Liver (tissue), 9 donors: Measurements from ENCODE around the gene SPCS3. TPM values are rescaled to one million over a fixed set of nuclear protein-coding genes. Genes with fewer than 3 reads are reported as not detected.

Experiments used
- DNase-seq: peaks from one replicate; pipeline ENCODE4 v3.0.0-alpha.2; 2017; ENCODE audit warnings: low spot score
- H3K27ac ChIP-seq, 2 donors: one replicate each; pipeline ENCODE4 v1.7.0; 2013; ENCODE audit warnings: inconsistent platforms in 2 of 2, low read length in 2 of 2, control low read depth in 1 of 2, low read depth in 1 of 2, mild to moderate bottlenecking in 1 of 2
- H3K27me3 ChIP-seq, 4 donors: one replicate each; pipeline versions ENCODE4 v1.6.1 to v1.7.0; 2013; ENCODE audit warnings: low read length in 3 of 4, inconsistent platforms in 1 of 4, mild to moderate bottlenecking in 1 of 4, moderate library complexity in 1 of 4; ENCODE audit not compliant: control insufficient read depth in 4 of 4, insufficient read depth in 4 of 4
- H3K36me3 ChIP-seq, 4 donors: one replicate each; pipeline versions ENCODE4 v1.6.1 to v1.7.0; 2013; ENCODE audit warnings: low read length in 3 of 4, mild to moderate bottlenecking in 3 of 4, low read depth in 1 of 4, moderate library complexity in 1 of 4; ENCODE audit not compliant: control insufficient read depth in 4 of 4, insufficient read depth in 3 of 4
- H3K4me1 ChIP-seq, 4 donors: one replicate each; pipeline versions ENCODE4 v1.6.1 to v1.7.0; 2013; ENCODE audit warnings: low read length in 3 of 4, mild to moderate bottlenecking in 3 of 4, moderate library complexity in 1 of 4; ENCODE audit not compliant: control insufficient read depth in 4 of 4, insufficient read depth in 4 of 4
- H3K4me3 ChIP-seq, 3 donors: one replicate each; pipeline versions ENCODE4 v1.6.1 to v1.7.0; 2013; ENCODE audit warnings: low read length in 3 of 3, control low read depth in 1 of 3, low read depth in 1 of 3, mild to moderate bottlenecking in 1 of 3
- H3K9ac ChIP-seq, 2 donors: one replicate each; pipeline ENCODE4 v1.7.0; 2013; ENCODE audit warnings: low read length in 2 of 2, mild to moderate bottlenecking in 2 of 2, moderate library complexity in 2 of 2, control low read depth in 1 of 2, low read depth in 1 of 2
- H3K9me3 ChIP-seq, 4 donors: one replicate each; pipeline versions ENCODE4 v1.6.1 to v1.7.0; 2013; ENCODE audit warnings: low read length in 3 of 4; ENCODE audit not compliant: control insufficient read depth in 4 of 4
- EGR1 ChIP-seq, 2 donors: IDR thresholded peaks; 2 replicates each; pipeline ENCODE4 v1.6.1; 2016 to 2018; ENCODE audit warnings: antibody characterized with exemption in 2 of 2, low read depth in 2 of 2
- FOXA1 ChIP-seq: IDR thresholded peaks from 2 replicates; pipeline ENCODE4 v1.6.1; 2016; ENCODE audit warnings: antibody characterized with exemption
- GABPA ChIP-seq, 2 donors: IDR thresholded peaks in 1 of 2; conservative IDR thresholded peaks in 1 of 2; 2 replicates each; pipeline ENCODE4 v1.6.1; 2016; ENCODE audit warnings: antibody characterized with exemption in 2 of 2, mild to moderate bottlenecking in 1 of 2, moderate library complexity in 1 of 2
- HNF4A ChIP-seq, 2 donors: conservative IDR thresholded peaks; 2 replicates each; pipeline ENCODE4 v1.6.1; 2016; ENCODE audit warnings: antibody characterized with exemption in 2 of 2, mild to moderate bottlenecking in 2 of 2
- HNF4G ChIP-seq: IDR thresholded peaks from 2 replicates; pipeline ENCODE4 v1.6.1; 2016; ENCODE audit warnings: antibody characterized with exemption
- JUND ChIP-seq, 2 donors: IDR thresholded peaks; 2 replicates each; pipeline ENCODE4 v1.6.1; 2016; ENCODE audit warnings: antibody characterized with exemption in 2 of 2
- RAD21 ChIP-seq, 2 donors: IDR thresholded peaks; 2 replicates each; pipeline ENCODE4 v1.6.1; 2016; ENCODE audit warnings: antibody characterized with exemption in 2 of 2, mild to moderate bottlenecking in 2 of 2
- RXRA ChIP-seq, 2 donors: IDR thresholded peaks; 2 replicates each; pipeline ENCODE4 v1.6.1; 2017 to 2018; ENCODE audit warnings: antibody characterized with exemption in 2 of 2, mild to moderate bottlenecking in 1 of 2
- SP1 ChIP-seq: IDR thresholded peaks from 2 replicates; pipeline ENCODE4 v1.6.1; 2018; ENCODE audit warnings: antibody characterized with exemption, mild to moderate bottlenecking
- TAF1 ChIP-seq: conservative IDR thresholded peaks from 2 replicates; pipeline ENCODE4 v1.6.1; 2016; ENCODE audit warnings: antibody characterized with exemption, mild to moderate bottlenecking
- YY1 ChIP-seq: IDR thresholded peaks from 2 replicates; pipeline ENCODE4 v1.6.1; 2016; ENCODE audit warnings: antibody characterized with exemption, mild to moderate bottlenecking
- whole genome bisulfite sequencing: extraction: QIAGEN DNeasy Blood & Tissue Kit; methylation state at CpG from one replicate; pipeline ENCODE4 v1.1.7; 2013; 5-methylcytosine and 5-hydroxymethylcytosine counted together
- polyA plus RNA-seq, 2 donors: library from polyadenylated mRNA; stranded (reverse) in 1 of 2; unstranded in 1 of 2; fragments of 200-250 nt in 1 of 2; fragments of >200 nt in 1 of 2; fragmentation: Nextera tagmentation in 1 of 2; extraction: Ambion mirVana in 1 of 2; gene quantifications; one replicate each; pipeline versions ENCODE4 v1.2.1 to v1.2.3, GENCODE V29; 2013 to 2015
- total RNA-seq, 2 donors: library from RNA; depleted of rRNA; stranded (reverse); fragments of >200 nt; gene quantifications; one replicate each; pipeline ENCODE4 v1.2.3, GENCODE V29; 2014
- TF ChIP-seq, protein P1 (sequence below): fragments of 150-350 bp; IDR thresholded peaks from 2 replicates; pipeline ENCODE4 v1.5.1; 2017; ENCODE audit warnings: improper control_type of control experiment, low read depth, low read length; ENCODE audit not compliant: missing input control
- TF ChIP-seq, protein P2 (sequence below): IDR thresholded peaks from 2 replicates; pipeline ENCODE4 v1.6.1; 2016; ENCODE audit warnings: antibody characterized with exemption, mild to moderate bottlenecking
- TF ChIP-seq, protein P3 (sequence below): IDR thresholded peaks from 2 replicates; pipeline ENCODE4 v1.6.1; 2016; ENCODE audit warnings: antibody characterized with exemption
- TF ChIP-seq, protein P4 (sequence below): IDR thresholded peaks from 2 replicates; pipeline ENCODE4 v1.6.1; 2016; ENCODE audit warnings: antibody characterized with exemption
- donor health status: healthy.
- donor health status: healthy.
- donor health status: healthy.
- donor health status: healthy.
- donor health status: healthy.

Gene SPCS3
- total and polyA plus RNA-seq, 4 donors, result 54.0 to 79.4 (median 63.0) TPM

DNA sequence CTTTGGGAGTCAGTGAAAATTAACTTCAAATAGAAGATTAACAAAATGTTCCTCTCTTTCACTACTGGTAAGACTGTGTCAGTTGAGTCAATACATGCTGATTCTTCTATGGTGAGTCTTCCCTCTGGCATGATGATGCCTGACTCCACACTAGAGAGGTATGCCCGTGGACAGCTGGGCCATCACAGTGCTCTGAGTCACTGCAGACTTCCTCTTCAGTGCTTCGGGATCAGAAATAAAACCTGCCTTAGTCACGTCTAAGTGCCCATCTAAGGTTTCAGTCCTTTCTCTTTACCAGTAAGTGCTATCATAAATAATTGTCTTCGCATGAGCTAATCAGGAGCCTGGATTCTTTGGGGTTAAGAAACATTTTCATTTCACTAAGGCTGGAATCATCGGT lies 49.1 kb upstream of the SPCS3 start:
- peaks cover 0 to 7% (median 0%) of the 10 kb centered on the region in 4 donors for H3K27me3 ChIP-seq
- no peaks in the 10 kb centered on the region for H3K36me3 ChIP-seq
- TF ChIP-seq RAD21 (IDR thresholded peaks at IDR 0.05) (no peak), HNF4G (no peak), FOXA1 (no peak), YY1 (no peak), SP1 (no peak), HNF4A (conservative IDR thresholded peaks at IDR 0.05) (no peak), TAF1 (no peak), EGR1 (IDR thresholded peaks at IDR 0.05; ENCODE audit: low read depth in 2 of 2) (no peak), GABPA (IDR thresholded peaks at IDR 0.05 in 1 of 2, conservative IDR thresholded peaks at IDR 0.05 in 1 of 2) (no peak)
- TF ChIP-seq, protein P1, sequence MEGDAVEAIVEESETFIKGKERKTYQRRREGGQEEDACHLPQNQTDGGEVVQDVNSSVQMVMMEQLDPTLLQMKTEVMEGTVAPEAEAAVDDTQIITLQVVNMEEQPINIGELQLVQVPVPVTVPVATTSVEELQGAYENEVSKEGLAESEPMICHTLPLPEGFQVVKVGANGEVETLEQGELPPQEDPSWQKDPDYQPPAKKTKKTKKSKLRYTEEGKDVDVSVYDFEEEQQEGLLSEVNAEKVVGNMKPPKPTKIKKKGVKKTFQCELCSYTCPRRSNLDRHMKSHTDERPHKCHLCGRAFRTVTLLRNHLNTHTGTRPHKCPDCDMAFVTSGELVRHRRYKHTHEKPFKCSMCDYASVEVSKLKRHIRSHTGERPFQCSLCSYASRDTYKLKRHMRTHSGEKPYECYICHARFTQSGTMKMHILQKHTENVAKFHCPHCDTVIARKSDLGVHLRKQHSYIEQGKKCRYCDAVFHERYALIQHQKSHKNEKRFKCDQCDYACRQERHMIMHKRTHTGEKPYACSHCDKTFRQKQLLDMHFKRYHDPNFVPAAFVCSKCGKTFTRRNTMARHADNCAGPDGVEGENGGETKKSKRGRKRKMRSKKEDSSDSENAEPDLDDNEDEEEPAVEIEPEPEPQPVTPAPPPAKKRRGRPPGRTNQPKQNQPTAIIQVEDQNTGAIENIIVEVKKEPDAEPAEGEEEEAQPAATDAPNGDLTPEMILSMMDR, result no peak
- TF ChIP-seq, protein P2, sequence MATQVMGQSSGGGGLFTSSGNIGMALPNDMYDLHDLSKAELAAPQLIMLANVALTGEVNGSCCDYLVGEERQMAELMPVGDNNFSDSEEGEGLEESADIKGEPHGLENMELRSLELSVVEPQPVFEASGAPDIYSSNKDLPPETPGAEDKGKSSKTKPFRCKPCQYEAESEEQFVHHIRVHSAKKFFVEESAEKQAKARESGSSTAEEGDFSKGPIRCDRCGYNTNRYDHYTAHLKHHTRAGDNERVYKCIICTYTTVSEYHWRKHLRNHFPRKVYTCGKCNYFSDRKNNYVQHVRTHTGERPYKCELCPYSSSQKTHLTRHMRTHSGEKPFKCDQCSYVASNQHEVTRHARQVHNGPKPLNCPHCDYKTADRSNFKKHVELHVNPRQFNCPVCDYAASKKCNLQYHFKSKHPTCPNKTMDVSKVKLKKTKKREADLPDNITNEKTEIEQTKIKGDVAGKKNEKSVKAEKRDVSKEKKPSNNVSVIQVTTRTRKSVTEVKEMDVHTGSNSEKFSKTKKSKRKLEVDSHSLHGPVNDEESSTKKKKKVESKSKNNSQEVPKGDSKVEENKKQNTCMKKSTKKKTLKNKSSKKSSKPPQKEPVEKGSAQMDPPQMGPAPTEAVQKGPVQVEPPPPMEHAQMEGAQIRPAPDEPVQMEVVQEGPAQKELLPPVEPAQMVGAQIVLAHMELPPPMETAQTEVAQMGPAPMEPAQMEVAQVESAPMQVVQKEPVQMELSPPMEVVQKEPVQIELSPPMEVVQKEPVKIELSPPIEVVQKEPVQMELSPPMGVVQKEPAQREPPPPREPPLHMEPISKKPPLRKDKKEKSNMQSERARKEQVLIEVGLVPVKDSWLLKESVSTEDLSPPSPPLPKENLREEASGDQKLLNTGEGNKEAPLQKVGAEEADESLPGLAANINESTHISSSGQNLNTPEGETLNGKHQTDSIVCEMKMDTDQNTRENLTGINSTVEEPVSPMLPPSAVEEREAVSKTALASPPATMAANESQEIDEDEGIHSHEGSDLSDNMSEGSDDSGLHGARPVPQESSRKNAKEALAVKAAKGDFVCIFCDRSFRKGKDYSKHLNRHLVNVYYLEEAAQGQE, result no peak
- TF ChIP-seq, protein P3, sequence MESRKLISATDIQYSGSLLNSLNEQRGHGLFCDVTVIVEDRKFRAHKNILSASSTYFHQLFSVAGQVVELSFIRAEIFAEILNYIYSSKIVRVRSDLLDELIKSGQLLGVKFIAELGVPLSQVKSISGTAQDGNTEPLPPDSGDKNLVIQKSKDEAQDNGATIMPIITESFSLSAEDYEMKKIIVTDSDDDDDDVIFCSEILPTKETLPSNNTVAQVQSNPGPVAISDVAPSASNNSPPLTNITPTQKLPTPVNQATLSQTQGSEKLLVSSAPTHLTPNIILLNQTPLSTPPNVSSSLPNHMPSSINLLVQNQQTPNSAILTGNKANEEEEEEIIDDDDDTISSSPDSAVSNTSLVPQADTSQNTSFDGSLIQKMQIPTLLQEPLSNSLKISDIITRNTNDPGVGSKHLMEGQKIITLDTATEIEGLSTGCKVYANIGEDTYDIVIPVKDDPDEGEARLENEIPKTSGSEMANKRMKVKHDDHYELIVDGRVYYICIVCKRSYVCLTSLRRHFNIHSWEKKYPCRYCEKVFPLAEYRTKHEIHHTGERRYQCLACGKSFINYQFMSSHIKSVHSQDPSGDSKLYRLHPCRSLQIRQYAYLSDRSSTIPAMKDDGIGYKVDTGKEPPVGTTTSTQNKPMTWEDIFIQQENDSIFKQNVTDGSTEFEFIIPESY, result no peak
- WGBS, result 78% methylated on average over 5 of the region's 5 CpGs
- no peaks in the 10 kb centered on the region for H3K4me1 ChIP-seq
- no peak overlapping the region for H3K27ac ChIP-seq
- DNase-seq, result no peak
- H3K9ac ChIP-seq, result no peak overlapping the region
- no peaks in the 10 kb centered on the region for H3K9me3 ChIP-seq
- no peak overlapping the region for H3K4me3 ChIP-seq

DNA sequence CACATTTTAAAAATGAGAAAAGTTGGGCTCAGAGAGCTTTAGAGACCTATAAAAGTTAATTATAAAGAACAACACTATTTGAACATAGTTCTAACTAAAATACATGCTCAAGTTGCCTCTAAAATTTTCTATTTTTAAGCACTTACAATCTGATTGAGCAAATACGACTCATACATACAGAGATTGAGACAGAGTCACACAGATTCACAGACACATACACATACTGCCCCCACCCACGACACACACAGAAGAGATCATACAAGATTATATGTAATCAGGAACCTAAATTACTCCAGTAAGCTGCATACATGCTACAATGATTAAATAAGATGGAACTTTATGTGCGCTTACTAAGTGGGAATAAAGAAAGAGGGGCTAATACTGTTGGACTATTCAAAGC lies 48.0 kb upstream of the SPCS3 start:
- H3K9me3 ChIP-seq, result no peaks in the 10 kb centered on the region
- H3K36me3 ChIP-seq, result no peaks in the 10 kb centered on the region
- no peak overlapping the region for H3K4me3 ChIP-seq
- no peak overlapping the region for H3K9ac ChIP-seq
- no peaks in the 10 kb centered on the region for H3K4me1 ChIP-seq
- peaks cover 0 to 7% (median 0%) of the 10 kb centered on the region in 4 donors for H3K27me3 ChIP-seq
- H3K27ac ChIP-seq, result no peak overlapping the region
- no peak for TF ChIP-seq GABPA (IDR thresholded peaks at IDR 0.05 in 1 of 2, conservative IDR thresholded peaks at IDR 0.05 in 1 of 2)
- TF ChIP-seq HNF4A (conservative IDR thresholded peaks at IDR 0.05), result no peak
- TF ChIP-seq, protein P2, result no peak
- TF ChIP-seq, protein P4, sequence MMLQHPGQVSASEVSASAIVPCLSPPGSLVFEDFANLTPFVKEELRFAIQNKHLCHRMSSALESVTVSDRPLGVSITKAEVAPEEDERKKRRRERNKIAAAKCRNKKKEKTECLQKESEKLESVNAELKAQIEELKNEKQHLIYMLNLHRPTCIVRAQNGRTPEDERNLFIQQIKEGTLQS, result no peak
- no peak for TF ChIP-seq JUND (IDR thresholded peaks at IDR 0.05)
- TF ChIP-seq RXRA (IDR thresholded peaks at IDR 0.05), result no peak
- no peak for TF ChIP-seq YY1
- no peak for TF ChIP-seq EGR1 (IDR thresholded peaks at IDR 0.05; ENCODE audit: low read depth in 2 of 2)
- 83% methylated on average over 3 of the region's 3 CpGs for WGBS
- no peak for DNase-seq
